ENCODE data around the gene RREB1. TPM values are rescaled to one million over a fixed set of nuclear protein-coding genes. Genes with fewer than 3 reads are reported as not detected.

The RREB1 gene
- polyA plus RNA-seq, 1 experiment = 2.6 TPM

DNA sequence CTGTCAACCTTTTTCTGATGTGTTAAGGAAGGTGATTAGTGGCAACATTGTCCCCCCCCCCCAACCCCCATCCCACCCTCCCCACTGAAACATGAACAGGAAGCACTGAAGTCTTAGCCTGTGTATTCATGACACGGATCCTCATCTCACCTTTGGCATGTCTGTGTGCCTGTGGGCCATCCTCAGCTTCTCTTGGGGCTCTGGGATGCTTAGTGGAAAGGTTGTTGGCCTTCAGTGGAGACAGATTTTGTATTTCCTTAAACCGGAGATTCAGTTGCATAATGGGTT is 93.6 kb downstream of the RREB1 start:
- no peak overlapping the region for H3K4me3 ChIP-seq (ENCODE audit: low read depth, low read length)
- CTCF ChIA-PET = interaction anchor here (0.6 kb wide), 1 partner anchor 16 kb away, joined by 3 read pairs; no protein-coding TSS in a partner anchor
- no peaks in the 10 kb centered on the region for H3K9me3 ChIP-seq (ENCODE audit: control insufficient read depth, insufficient read depth, low read length)
- no peak for DNase-seq (ENCODE audit: low read depth, low spot score)
- POLR2A ChIA-PET = no interaction called here
- no peaks in the 10 kb centered on the region for H3K27me3 ChIP-seq (ENCODE audit: control insufficient read depth, insufficient read depth, low read length)
- H3K27ac ChIP-seq (ENCODE audit: low read depth, low read length) = no peak overlapping the region
- no peak for TF ChIP-seq CTCF (IDR thresholded peaks at IDR 0.05; ENCODE audit: low read depth, low read length)

DNA sequence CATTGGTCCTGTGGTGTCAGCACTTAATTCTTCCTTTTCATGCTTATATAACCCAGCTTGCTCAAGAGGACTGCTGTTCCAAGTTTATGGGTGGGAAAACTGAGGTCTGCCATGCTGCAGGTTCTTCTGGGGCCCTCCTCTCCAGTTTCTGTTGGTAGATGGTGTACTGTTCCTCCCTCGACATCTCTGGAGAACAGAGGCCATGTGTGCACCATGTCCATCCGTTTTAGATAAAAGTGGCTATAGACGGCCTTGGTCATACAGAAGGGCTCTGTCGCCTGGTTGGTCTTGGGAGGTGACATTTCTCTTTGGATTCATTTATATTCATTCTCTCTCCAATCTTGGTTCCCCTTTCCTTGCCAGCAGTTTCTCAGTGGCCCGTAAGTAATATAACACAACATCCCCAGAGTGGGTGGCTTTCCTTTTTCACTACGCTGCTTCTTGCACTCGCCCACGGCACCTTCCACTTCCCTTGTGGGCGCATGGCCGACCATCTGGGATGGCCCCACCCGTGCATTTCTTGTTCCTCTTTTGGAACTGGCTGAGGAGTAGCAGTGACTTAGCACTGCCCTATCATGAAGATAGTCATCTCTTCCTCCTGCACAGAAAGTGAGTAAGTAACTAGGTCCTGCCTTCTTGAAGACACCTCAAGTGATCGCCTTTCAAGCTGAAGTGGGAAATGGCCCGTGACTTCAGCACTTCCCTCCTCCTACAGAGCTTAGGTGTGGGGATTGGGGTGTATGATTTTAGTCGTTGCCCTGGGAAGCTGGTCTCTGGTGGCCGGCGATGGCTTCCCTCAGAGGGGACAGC is 94.2 kb downstream of the RREB1 start:
- ChIA-PET CTCF (interaction anchor here (0.6 kb wide), 1 partner anchor 43 kb away, joined by 3 read pairs; no protein-coding TSS in a partner anchor), POLR2A (no interaction called here)
- Histone ChIP-seq H3K27ac (ENCODE audit: low read depth, low read length) (no peak overlapping the region), H3K27me3 (ENCODE audit: control insufficient read depth, insufficient read depth, low read length) (no peaks in the 10 kb centered on the region), H3K9me3 (ENCODE audit: control insufficient read depth, insufficient read depth, low read length) (no peaks in the 10 kb centered on the region), H3K4me3 (ENCODE audit: low read depth, low read length) (no peak overlapping the region)
- TF ChIP-seq CTCF (IDR thresholded peaks at IDR 0.05; ENCODE audit: low read depth, low read length) = no peak
- DNase-seq (ENCODE audit: low read depth, low spot score) = no peak

- DNase-seq (ENCODE audit: low read depth, low spot score) = no peak
- ChIA-PET POLR2A (no interaction called here), CTCF (interaction anchor here (0.8 to 1.0 kb wide), 2 partner anchors 41 to 506 kb away, joined by 3 to 4 read pairs; no protein-coding TSS in a partner anchor)
- no peak overlapping the region for H3K27ac ChIP-seq (ENCODE audit: low read depth, low read length)
- H3K4me3 ChIP-seq (ENCODE audit: low read depth, low read length) = no peak overlapping the region
- H3K27me3 ChIP-seq (ENCODE audit: control insufficient read depth, insufficient read depth, low read length) = no peaks in the 10 kb centered on the region
- H3K9me3 ChIP-seq (ENCODE audit: control insufficient read depth, insufficient read depth, low read length) = no peaks in the 10 kb centered on the region
- TF ChIP-seq CTCF (IDR thresholded peaks at IDR 0.05; ENCODE audit: low read depth, low read length) = no peak
Observed at GRCh38 chr6:7202950-7203349, 95.2 kb downstream of the RREB1 start.

- H3K27ac ChIP-seq (ENCODE audit: low read depth, low read length) = no peak overlapping the region
- TF ChIP-seq CTCF (IDR thresholded peaks at IDR 0.05; ENCODE audit: low read depth, low read length) = no peak
- DNase-seq (ENCODE audit: low read depth, low spot score) = no peak
- no peak overlapping the region for H3K4me3 ChIP-seq (ENCODE audit: low read depth, low read length)
- ChIA-PET CTCF (no interaction called here), POLR2A (no interaction called here)
- H3K9me3 ChIP-seq (ENCODE audit: control insufficient read depth, insufficient read depth, low read length) = no peaks in the 10 kb centered on the region
- no peaks in the 10 kb centered on the region for H3K27me3 ChIP-seq (ENCODE audit: control insufficient read depth, insufficient read depth, low read length)
Observed at GRCh38 chr6:7203939-7204338, 96.2 kb downstream of the RREB1 start.

- no peaks in the 10 kb centered on the region for H3K9me3 ChIP-seq (ENCODE audit: control insufficient read depth, insufficient read depth, low read length)
- ChIA-PET CTCF (no interaction called here), POLR2A (interaction anchor here (0.6 to 1.0 kb wide), 2 partner anchors 417 to 455 kb away, joined by 3 to 9 read pairs; no protein-coding TSS in a partner anchor)
- no peaks in the 10 kb centered on the region for H3K27me3 ChIP-seq (ENCODE audit: control insufficient read depth, insufficient read depth, low read length)
- DNase-seq (ENCODE audit: low read depth, low spot score) = no peak
- no peak for TF ChIP-seq CTCF (IDR thresholded peaks at IDR 0.05; ENCODE audit: low read depth, low read length)
- no peak overlapping the region for H3K27ac ChIP-seq (ENCODE audit: low read depth, low read length)
- no peak overlapping the region for H3K4me3 ChIP-seq (ENCODE audit: low read depth, low read length)
Observed at GRCh38 chr6:7204726-7205125, 97.0 kb downstream of the RREB1 start.
